CD4-positive, alpha-beta T cell treated with Interleukin-15 for 1 hour (primary cell): ENCODE data around the gene UBTD2.
"Not testable (repeated sequence)": the region's sequence is repeated elsewhere in the genome, so short reads cannot be mapped to it uniquely, and the experiment has no call there.

Experiments used
- DNase-seq: peaks from one replicate; pipeline ENCODE4 v3.0.0-alpha.2; 2020

The UBTD2 gene

DNA sequence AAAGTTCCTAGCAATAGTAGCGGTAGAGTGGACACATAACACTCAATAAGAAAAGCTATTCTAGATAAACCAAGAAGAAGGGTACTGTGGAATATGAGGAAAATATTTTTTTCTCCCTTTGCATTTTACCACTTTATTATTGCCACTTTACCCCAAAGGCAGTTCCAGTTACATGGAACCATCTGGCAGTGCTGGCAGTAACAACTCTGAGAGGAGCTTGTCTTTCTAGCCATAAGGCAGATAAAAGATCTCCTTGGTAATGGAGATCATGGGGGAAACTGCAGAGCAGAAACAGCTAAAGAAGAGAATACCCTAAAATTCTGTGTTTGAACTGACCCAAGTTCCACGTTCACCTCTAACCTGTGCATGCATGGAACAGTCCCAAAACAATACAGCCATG is 38.5 kb downstream of the UBTD2 start:
- no peak for DNase-seq

DNA sequence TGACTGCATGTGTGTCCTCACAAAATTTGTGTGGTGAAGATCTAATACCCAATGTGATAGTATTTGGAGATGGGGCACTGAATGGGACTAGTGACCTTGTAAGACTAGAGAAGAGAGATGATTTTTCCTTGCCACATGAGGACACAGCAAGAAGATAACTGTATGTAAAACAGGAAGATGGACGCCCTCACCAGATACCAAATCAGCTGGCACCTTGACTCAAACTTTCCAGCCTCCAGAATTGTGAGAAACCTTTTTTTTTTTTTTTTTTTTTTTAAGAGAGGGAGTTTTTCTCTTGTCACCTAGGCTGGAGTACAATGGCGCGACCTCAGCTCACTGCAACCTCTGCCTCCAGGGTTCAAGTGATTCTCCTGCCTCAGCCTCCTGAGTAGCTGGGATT is 40.3 kb downstream of the UBTD2 start:
- no peak for DNase-seq

DNA sequence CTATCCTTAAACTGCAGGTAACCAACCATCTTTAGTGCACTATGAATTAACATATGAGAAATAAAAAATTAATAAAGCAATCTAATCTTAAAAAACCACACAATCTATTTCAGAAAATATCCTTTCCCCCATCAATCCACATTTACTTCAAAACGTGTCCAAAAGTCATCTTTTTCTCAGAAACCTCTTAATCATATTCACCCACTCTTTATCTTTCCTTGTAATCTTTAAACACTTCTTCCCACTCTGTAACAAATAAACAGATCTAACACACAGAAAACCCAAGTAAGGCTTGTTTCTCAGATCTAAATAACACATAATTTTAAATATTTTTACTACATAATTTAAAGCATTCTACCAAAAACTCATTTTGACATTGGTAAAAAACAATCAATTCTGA is 45.2 kb downstream of the UBTD2 start:
- no peak for DNase-seq

DNA sequence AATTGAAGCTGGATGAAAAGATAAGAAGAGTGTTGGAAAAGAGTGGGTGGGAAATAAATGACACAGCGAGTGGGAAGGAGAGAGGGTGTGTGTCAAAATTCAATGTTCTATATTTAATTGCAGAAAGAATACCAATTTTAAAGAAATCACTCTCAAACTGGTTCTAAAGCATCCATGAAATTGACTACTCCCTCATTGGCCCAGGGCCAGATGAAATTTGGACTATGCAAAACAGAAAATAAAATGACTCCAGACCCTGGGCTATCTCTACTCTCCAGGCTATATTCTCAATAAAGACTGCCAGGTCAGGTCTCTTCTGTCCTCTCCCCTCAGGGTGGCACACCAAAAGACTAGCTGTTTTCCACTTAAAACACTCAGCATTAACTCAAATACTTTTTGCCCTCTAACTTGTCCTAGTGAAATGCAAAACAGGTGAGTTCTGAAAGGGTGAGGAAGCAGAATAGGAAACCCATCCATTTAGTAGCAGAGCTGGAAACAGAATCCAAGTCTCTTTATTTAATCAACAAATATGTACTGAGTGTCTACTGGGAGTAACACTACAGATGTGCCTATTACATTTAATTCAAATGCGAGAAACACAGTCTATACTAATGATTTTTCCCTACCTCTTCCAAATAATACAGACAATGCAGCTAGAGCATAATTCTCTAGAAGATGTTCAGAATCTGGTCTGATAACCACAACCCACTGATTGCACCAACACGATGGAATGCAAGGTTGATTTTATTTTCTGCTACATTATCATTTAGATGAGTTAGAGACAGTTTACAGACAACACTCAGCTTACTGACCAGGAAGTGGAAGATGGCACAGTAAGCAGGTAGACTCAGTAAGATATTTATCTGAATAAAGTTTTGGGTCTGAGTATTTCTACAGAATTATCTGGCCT is 47.5 kb downstream of the UBTD2 start:
- DNase-seq, result no peak

DNA sequence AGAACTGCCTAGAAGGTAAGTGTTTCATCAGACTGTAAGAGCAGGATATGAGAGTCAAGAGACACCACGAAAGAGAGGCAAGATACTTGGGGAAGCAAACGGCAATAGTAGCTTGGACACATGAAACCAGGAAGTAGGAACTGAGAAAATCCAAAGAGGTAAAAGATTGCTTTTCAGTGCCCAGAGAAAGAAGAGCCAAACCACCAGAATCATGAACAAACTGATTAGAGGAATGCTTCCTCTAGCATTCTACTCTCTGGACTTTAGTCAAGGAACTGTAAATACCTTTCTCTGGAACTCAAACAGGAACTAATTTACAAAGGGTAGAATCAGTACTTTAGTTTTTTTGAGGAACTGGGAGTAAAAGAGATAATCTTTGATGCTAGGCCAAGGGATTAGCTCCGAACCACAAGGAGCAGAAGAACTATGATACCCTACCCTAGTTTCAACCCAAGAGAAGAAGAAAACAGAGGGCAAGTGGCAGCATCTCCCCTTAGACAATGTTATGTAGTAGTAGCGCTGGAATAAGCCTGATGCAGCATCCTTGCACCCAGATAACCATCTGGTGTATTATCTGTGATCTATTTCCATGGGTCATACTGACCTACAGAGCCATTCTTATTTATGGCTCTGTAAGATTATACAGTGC is 48.3 kb downstream of the UBTD2 start:
- no peak for DNase-seq

DNA sequence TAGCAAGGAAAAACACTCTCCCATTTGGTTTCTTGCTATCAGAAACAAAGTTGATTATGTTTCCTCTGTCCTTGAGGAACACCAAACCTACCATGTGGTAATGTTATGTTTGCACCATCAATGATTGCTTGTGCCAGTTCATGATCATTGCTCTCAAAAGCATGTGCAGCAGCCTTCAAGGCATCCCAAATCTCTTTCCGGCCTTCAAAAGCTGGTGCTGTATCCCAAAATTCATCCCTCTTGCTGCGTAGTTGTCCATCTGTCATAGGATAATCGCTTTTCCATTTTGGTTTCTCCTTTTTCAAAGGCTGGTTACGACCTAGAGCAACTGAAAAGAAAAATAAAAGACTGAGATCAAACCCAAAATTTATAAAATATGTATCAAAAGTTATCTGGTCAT is 49.5 kb downstream of the UBTD2 start:
- DNase-seq, result no peak

DNA sequence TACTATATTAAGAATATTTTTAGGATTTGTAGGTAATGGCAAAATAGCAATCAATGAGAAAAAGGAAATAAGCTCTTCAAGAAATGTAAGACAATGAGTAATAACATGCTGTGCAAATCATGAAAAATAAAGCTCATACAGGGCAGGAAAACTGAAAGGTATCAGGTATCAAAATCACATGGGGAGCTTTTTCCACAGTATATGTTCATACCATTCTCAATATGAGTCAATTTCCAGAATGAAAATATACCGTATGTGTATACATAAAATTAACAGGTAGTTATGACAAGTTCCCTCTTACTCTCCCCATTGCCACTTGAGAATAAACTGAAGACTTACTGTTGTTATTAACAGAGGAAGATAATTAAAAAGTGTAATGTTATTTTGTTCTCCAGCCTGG is 53.7 kb downstream of the UBTD2 start:
- DNase-seq, result no peak

DNA sequence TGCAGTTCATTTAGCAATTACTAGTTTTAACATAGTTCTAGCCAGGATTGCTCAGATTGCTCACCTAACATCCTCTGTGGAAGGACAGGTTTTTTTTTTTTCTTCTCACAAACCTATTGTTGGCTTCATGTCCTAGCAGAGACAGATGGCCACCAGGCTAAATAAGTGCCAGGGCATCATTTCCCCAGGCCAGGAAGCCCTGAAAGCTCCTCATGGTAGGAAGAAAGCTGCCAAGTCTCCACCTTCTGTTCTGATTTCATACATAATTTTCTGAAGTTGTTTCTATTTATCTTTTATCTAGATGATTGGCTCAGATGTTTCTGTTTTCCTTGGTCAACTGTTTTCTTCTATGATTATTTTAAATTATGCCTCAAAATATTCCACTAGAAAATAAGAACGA is 58.6 kb downstream of the UBTD2 start:
- DNase-seq, result no peak

DNA sequence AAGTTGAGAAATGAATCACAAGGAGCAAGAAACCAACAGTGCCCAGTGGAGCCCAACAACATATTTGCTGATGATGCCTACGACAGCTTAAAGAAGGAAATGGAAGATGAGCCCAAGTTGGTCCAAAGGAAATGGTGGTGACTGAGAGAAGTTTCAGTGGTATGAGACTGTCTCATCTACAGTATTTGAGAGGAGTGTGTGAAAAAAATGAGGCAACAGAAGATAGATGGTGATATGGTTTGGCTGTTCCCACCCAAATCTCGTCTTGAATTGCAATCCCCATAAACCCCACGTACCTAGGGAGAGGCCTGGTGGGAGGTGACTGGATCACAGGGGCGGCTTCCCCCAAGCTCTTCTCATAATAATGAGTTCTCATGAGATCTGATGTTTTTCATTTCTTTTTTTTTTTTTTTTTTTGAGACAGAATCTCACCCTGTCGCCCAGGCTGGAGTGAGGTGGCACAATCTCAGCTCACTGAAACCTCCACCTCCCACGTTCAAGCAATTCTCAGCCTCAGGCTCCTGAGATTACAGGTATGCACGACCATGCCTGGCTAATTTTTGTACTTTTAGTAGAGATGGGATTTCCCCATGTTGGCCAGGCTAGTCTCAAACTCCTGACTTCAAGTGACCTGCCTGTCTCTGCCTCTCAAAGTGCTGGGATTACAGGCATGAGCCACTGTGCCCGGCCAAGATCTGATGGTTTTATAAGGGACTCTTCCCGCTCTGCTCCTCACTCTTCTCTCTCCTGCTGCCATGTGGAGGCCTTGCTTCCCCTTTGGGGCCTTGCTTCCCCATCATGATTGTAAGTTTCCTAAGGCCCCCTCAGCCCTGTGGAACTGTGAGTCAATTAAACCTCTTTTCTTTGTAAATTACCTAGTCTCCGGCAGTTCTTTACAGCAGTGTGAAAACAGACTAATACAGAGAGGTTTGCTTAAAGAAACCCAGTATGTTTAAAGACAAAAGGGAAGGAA is 59.4 kb downstream of the UBTD2 start:
- no peak for DNase-seq

DNA sequence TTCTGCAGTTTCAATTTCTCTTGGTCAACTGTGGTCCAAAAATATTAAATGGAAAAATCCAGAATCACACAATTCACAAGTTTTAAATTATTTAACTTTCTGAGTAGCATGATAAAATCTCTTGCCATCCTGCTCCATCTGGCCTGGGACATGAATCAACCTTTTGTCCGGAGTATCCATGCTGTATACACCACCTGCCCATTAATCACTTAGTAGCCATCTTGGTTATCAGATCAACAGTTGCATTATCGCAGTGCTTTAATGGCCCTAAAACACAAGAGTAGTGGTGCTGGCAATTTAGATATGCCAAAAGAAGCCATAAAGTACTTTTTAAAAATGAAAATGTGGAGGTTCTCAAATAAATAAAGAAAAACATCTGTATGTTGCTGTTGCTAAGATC is 64.3 kb downstream of the UBTD2 start:
- no peak for DNase-seq

DNA sequence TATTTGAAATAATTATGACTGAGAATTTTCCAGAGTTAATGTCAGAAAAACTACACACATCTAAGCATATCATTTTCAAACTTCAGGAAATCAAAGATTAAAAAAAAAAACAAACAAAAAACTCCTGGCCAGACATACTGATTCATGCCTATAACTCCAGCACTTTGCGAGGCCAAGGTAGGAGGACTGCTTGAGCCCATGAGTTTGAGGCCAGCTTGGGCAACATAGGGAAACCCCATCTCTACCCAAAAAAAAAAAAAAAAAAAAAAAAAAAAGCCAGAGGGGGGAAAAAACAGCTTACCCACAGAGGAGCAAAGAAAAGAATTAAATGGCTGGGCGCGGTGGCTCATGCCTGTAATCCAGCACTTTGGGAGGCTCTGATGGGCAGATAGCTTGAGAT is 67.2 kb downstream of the UBTD2 start:
- DNase-seq, result no peak

DNA sequence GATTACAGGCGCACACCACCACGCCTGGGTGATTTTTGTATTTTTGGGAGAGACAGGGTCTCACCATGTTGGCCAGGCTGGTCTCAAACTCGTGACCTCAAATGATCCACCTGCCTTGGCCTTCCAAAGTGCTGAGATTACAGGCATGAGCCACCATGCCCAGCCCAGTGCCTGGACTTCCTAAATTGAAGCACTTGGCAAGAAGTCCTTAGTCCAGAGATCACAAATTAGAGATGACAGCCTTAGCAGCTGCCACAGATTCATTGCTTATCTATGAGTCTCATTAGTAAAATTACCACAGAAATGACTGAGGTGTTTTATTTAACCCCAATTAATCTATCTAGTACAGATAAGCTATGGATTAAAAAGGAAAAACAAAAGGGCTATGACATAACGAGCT is 70.4 kb downstream of the UBTD2 start:
- no peak for DNase-seq

DNA sequence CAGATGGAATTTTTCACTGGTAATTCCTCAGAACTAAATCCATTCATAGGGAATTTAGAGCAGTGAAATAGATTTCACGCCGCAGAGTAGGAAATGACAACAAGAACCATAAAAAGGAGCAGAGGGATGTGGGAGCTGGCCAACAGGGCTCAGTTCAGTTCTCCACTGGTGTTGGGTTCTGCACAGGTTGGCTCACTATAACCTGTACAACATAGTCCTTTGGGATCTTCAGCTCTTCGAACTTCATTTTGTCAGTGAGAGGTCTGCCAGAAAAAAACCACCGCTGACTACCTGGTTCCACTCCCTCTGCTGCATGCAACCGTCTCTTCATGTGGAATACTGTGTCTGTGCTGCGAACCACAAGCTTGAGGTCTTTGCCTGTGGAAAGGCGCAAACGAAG is 71.9 kb downstream of the UBTD2 start:
- no peak for DNase-seq

DNA sequence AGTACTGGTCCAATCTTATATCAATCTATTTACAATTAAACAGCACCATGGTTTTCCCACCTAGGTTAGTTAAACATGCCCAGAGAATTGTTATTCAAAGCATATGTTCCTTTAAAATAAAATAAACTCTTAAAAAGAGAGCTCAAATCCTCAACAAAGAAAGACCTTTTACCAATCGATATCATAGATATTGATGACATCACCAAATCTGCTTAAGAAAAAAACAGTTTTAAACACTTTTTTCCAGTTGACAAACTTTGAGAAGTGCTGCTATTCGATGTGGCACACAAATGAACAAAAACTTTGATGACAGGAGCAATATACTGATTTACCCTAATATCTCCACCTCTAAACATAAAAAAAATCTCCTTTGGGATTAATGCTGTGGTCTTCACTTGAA is 73.8 kb downstream of the UBTD2 start:
- DNase-seq, result no peak

DNA sequence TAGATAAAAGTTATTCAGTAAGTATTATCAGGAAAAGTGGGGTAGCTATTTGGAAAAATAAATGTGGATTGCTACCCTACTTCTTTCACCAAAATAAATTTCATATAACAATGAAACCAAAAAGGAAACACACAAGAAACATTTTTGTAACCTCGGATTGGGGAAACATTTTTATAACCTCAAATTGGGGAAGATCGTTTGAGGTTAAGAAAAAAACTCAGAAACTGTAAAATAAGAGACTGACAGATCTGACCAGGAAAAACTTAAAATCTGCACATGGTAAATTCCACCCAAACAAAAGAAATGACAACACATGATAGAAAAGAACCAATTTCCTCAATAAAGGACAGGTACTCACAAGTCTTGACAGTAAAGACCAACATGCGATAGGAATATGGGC is 76.1 kb downstream of the UBTD2 start:
- no peak for DNase-seq

DNA sequence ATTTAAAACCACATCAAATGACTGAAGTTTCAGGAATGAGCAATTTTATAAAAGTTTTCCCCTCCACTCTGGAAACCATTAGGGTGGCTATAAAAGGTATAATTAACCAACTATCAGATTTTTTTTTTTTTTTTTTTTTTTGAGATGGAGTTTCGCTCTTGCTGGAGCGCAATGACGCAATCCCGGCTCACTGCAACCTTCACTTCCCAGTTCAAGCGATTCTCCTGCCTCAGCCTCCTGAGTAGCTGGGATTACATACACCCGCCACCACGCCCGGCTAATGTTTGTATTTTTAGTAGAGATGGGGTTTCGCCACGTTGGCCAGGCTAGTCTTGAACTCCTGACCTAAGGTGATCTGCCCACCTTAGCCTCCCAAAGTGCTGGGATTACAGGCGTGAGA is 77.6 kb downstream of the UBTD2 start:
- DNase-seq, result not testable (repeated sequence)

DNA sequence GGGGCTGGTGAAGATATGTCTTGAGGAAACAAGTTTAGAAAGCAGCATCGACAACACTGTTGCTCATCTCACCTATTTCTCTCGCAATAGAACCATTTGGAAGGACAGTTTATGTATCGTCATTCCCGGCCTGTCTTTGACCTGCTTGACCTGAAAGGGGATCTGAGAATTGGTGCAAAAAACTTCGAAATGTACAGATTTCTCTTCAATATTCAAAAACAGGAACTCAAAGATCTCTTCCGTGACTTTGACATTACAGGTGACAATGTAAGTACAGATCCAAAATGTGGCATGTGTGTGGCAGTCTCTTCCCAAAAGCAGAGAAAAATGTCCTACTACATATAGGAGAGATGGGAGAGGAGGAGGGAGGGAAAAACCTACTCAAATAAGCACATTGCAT is 83.1 kb downstream of the UBTD2 start:
- no peak for DNase-seq

DNA sequence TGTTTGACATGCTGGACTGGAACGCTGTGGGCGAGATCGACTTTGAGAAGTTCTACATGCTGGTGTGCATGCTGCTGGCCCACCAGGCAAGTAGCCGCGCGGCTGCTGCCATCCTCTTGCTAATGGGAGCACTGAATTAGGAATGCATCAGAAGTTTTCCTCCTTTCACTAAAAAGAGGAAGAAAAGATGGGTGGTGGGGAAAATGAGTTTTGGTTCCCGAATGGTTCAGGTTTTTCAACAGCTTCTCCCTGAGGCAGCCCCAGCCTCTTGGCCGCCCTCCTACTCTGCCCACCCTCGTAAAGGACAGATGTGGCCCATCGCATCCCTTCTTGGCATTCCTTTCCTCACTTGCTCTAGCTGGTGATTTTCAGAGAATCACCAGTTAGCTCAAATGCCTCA is 84.1 kb downstream of the UBTD2 start:
- DNase-seq, result no peak

DNA sequence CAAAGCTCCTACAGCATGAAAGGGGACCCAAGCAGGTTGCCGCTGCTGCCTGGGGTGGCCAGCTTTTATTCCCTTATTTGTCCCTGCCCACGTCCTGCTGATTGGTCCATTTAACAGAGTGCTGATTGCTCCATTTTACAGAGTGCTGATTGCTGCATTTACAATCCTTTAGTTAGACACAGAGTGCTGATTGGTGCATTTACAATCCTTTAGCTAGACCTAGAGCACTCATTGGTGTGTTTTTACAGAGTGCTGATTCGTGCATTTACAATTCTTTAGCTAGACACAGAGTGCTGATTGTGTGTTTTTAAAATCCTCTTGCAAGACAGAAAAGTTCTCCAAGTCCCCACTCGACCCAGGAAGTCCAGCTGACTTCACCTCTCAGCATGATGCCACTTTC is 85.8 kb downstream of the UBTD2 start:
- DNase-seq, result not testable (repeated sequence)

DNA sequence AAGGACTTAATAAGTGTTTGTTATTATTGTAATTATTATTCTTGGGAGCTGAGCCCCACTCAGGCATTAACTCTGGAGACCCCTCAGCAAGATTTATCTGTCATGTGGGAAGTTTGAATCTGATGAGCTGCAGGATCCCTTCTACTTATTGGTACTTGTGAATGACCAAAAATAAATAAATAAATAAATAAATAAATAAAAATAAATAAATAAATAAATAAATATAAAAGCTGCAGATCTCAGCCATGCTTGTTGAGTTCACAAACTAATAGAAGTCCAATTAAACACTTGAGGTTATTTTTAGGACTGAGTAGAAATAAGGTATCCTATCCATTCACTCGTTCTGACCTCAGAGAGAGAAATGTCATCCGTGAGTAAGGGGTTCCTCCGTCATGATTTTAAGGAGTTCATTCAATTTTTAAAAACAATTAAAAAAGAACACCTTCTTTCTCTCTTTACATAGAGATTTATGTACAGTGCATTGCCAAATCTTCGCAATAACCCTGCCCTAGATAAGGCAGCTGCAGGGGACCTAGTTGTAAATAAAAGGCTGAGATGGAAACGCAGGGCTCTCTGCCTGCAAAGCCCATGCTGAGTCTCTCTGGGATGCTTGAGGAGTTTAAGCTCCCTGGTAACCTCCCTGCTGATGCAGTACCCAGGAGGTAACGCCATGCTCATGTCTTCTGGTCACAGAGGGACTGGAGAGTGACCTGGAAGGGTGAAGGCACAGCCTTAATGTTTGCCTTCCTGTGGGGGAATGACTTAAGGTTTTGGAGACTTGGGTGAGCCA is 88.4 kb downstream of the UBTD2 start:
- no peak for DNase-seq

DNA sequence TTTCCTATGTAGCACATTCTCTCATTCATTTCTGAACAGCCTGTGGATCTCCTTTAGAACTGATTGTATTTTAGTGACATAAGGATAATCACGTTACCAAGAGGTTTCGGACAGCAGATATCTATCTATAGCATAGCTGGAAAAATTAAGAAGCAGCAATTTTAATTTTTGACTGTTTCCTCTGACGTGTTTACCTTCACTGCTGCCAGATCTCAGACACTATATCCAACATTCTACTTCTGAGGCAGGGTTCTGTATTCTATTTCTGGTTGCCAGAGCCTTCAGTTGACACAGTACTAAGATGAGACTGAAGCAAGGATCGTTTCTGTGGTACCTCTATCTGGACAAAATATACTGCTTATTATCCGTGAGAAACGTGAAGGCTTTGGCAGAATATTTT is 89.7 kb downstream of the UBTD2 start, which contains the start of gene EFCAB9:
Gene EFCAB9 (plus strand): TSS at position 301 of the 400 bp plus-strand sequence. CDS start 1 bp downstream, at position 302.
- no peak for DNase-seq

DNA sequence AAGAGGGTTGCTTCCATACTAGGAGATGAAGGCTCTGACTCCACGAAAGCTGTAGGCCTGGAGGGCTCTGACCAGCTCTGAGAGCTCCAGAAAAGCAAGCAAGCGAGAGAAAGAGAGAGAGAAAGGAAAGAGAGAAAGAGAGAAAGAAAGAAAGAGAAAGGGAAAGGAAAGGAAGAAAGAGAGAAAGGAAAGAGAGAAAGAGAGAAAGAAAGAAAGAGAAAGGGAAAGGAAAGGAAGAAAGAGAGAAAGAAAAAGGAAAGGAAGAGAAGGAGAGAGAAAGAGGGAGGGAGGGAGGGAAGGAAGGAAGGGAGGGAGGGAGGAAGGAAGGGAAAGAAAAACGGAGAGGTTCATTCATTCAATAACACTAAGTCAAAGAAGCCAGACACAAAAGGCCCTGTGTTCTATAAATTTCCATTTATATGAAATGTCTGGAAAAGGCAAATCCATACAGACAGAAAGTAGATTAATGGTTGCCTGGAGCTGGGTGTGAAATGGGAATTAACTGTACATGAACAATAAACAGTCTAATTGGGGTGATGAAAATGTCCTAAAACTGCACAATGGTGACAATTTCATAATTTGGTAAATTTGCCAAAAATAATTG is 93.8 kb downstream of the UBTD2 start:
- DNase-seq, result no peak
